GM21381 (cell line): ENCODE measurements around the gene STX5.
"Not testable (repeated sequence)": the region's sequence is repeated elsewhere in the genome, so short reads cannot be mapped to it uniquely, and the experiment has no call there.

Experiments used
- ATAC-seq: cut with Tn5 transposase; IDR thresholded peaks from one replicate; pipeline ENCODE4 v1.9.1; 2021; ENCODE audit warnings: mild to moderate bottlenecking, moderate library complexity; ENCODE audit not compliant: unreplicated experiment

STX5 gene

DNA sequence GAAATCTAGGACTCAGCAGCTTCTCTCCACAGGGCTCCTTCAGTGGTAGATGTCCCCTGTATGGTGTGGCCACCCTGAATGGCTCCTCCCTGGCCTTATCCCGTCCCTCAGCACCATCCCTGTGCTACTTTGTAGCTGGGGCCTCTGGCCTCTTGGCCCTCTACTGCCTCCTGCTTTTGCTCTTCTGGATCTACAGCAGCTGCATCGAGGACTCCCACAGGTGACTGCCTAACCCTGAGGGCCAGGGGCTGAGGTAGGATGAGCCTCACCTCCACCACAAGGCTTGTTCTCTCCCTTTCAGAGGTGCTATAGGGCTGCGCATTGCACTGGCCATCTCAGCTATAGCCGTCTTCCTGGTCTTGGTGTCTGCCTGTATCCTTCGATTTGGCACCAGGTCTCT is 42.9 kb downstream of the STX5 start:
- no peak for ATAC-seq

DNA sequence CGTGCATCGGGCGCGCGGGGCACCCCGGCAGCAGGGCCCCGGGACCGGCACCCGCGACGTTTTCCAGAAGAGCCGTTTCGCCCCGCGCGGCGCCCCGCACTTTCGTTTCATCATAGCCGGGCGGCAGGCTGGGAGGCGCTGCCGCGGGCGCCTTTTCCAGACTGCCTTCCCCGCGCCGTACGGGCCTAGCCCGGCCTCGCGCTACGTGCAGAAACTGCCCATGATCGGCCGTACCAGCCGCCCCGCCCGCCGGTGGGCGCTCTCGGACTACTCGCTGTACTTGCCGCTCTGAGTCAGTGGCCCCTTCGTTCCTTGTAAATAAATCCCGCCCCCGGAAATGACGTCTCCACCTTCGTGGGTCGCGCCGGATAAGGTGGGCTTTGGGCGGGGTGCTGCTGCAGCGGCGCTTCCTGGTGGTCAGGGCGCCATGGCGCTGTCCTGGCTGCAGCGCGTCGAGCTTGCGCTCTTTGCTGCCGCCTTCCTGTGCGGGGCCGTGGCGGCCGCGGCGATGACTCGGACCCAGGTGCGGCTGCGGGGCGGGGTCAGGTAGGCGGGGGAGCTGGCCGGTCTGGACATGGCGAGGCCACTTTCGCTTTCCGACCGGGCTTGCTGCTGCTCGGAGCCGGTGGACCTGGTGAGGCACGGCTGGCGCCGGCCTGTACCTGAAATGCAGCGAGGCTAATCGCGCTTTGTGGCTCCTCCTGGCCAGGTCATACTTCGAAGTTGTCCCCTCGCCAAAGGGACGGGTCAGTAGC is 44.7 kb downstream of the STX5 start, which contains the start of gene TMEM179B:
TMEM179B (plus strand) TSS at position 398 of the 755 bp plus-strand sequence; CDS start at position 428, 30 bp downstream.
- ATAC-seq, result peak; percentile 64

DNA sequence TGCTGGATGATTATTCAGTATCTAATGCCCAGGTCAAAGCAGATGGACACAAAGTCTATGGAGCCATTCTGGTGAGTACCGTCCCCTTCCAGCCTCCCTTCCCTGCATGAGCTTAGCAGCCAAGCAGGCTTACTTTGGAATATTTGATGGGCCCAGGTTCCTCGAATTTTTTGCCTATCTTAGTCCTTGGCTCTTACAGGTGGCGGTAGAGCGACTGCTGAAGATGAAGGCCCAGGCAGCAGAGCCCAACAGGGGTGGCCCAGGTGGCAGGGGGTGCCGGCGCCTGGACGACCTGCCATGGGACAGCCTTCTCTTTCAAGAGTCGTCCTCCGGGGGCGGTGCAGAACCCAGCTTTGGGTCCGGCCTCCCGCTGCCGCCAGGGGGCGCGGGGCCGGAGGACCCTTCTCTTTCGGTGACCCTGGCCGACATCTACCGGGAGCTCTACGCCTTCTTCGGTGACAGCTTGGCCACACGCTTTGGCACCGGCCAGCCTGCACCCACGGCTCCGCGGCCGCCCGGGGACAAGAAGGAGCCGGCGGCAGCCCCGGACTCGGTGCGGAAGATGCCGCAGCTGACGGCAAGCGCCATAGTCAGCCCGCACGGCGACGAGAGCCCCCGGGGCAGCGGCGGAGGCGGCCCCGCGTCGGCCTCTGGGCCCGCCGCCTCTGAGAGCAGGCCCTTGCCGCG is 45.4 kb downstream of the STX5 start:
- ATAC-seq, result peak; percentile 60

DNA sequence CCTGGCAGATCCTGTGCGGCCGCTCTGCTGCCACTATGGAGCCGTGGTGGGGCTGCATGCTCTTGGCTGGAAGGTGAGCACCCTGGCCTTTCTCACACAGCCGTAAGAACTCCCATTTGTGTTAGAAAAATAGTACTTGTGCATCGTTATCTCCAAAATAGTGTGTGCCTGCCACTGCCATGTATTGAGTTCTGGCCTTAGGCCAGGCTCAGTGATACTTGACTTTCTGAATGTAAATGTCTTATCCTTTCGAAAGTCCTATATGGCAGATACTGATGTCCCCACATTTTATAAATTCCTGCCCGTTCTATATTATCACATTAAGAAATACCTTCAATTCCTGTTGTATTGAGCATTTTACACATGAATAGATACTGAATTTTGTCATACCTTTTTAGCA is 49.1 kb downstream of the STX5 start:
- ATAC-seq, result no peak

DNA sequence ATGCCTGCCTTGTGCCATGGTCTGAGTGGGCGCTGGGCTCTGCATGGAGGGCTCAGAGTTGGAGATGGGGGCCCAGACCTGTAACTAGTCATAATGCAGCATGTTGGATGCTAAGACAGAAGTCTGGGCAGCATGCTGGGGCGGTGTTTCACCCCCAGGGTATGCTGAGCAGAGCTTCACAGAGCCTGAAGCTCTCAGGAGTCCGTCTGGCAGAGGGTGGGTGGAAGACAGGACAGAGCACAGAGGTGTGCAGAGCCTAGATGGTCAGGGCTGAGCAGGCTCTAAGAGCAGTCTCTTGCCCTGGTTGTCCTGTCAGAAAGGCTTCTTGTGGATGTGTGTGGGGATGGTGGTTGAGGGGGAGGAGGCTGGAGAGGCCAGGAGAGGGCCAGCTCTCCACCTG is 53.4 kb downstream of the STX5 start:
- no peak for ATAC-seq

DNA sequence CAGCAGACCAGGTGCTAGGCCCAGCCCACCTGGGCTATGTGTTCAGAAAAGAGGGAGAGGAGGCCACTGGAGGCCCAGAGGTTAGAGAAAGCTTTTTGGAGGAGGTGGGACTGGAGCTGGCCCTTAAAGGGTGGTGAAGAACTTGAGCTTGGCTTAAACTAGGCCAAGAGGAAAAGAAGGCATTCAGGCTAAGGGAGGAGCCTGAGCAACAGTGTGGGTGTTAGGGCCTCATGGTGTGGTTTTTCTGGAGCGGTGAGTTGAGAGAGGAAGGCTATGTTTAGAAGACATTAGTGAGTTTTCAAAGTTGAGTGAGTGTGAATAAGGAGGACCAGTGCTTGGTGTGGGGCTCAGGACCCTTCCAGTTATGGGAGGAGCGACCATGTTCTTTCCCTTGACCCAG is 54.5 kb downstream of the STX5 start:
- no peak for ATAC-seq

DNA sequence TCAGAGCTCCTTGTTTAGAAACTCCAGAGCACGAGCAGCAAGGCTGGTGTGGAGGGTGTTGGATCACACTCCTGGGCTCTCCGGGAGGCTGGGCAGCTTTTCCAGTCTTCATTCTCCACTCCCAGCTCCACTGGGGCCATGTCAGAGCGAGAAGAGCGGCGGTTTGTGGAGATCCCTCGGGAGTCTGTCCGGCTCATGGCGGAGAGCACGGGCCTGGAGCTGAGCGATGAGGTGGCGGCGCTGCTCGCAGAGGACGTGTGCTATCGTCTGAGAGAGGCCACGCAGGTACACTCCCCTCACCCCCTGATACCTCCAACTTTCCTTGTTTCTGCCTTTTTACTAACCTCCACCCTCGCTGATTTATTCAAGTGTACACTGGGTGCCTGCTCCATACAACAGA is 56.2 kb downstream of the STX5 start:
- no peak for ATAC-seq

DNA sequence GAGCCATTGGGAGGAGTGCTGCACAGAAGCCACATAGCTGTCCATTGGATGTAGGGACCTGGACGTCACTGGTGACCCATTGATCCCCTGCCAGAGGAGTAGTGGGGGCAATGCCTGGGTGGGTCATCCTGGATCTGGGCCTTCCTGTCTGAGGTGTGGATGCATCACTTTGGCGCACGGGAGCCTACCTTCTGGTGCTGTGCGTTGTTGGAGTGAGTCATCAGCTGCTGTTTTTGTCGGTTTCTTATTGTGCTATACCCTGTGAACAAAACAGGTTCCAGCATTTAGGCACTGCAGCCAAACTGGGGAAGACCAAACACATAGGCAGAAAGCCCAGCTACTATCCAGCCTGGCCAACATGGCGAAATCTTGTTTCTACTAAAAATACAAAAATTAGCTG is 57.4 kb downstream of the STX5 start:
- no peak for ATAC-seq

DNA sequence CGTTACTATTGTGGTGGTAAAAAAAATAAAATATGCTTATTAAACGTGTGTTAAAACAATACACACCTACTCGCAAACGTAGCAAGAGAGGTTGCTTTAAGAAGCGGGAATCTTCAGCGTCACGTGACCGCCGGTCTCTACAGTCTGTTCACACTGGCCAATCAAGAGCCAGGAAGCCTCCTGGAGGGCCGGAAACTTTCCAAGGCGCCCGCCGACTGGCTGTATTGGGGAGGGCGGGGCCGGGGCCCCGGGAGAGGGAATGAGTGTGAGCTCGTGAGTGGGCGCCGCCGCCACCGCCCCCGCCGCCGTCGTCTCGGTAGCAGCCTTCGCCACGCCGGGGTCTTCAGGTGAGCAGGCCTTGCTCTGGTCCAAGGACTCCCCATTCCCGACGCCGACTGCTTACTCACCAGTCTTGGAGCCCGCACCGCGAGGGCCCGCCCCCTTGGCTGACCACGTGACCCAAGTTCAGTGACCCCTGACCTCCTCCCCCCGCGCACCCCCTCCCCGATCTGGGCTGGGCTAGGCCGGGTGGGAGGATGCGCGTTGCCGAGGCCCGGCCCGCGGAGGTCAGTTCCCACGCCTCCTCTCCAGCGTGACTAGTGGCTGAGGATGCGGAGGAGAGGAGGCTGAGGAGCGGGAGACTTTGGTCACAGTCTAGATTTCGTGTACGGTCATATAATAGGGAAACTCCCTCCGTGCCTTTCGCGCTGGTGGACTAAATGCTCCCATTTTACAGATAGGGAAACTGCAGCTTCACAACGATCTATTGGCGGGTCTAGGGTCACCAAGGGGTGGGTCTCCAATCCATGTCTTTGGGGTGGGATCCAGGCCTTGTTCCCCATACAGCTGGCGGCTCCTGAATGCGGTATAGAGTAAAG is 60.5 kb downstream of the STX5 start, which contains the start of gene TAF6L:
TAF6L (plus strand) TSS at position 253 of the 878 bp plus-strand sequence. CDS start 4,388 bp downstream, outside the sequence.
- peak; percentile 83 for ATAC-seq

DNA sequence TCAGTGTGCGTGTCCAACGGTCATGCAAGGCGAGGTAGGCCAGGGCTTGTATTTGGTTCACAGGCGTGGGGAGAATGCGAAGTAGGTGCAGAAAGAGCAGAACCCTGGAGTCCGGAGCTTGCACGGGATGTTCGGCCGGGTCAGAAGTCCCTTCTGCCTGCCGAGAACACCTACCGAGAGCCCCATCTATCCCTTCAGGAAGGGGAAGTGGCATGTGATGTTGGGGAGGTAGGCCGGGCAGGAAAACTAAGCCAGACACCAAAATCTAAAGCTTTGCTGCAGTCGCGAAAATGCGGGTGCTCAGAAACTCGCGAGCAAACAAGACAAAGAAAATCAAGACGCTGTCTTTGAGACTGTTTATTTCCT is 61.1 kb downstream of the STX5 start:
- no peak for ATAC-seq

DNA sequence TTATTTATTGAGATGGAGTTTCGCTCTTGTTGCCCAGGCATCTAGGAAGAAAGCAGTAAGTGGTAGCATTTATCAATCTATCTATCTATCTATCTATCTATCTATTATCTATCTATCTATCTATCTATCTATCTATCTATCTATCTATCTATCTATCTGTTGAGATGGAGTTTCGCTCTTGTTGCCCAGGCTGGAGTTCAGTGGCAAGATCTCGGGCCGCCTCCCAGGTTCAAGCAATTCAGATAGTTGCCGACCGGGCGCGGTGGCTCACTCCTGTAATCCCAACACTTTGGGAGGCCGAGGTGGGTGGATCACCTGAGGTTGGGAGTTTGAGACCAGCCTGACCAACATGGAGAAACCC is 71.0 kb downstream of the STX5 start:
- not testable (repeated sequence) for ATAC-seq

DNA sequence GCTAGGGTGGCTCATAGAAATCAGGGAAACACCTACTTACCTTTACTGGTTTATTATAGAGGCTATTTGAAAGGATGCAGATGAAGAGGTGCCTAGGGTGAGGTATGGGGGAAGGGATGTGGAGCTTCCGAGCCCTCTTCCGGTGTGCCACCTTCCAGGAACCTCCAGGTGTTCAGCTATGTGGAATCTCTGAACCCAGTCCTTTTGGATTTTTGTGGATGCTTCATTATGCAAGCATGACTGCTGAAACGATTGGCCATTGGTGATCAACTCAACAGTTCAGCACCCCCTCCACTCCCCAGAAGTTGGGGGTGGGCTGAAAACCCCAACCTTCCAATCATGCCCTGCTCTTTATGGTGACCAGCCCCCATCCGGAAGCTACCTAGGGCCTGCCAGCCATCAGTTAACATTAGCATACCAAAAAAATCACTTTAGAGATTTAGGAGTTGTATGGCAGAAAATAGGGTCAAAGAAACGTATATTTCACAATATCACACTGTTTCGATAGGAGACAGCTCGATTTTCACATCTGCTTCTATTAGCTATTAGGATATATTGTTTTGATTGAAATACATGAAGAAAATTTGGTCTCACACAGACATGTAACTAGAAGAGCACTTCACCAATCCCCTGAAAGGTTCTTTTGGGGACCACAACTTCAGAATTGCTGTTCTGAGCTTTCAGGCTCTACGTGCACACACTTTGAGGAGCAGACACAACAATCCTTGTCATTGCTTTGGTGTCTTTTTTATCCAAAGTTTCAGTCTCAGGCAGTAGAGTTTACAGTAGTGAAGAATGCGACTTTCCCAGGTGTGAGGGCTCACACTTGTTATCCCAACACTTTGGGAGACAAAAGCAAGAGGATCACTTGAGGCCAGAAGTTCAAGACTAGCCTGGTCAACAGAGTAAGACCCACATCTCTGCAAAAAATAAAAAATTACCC is 73.7 kb downstream of the STX5 start:
- ATAC-seq, result no peak
